Measurements from ENCODE around the gene UBR4.

GRCh38 chr1:19032701-19033514 lies 177.2 kb downstream of the UBR4 start:
- no peak for TF ChIP-seq RFX5 (IDR thresholded peaks at IDR 0.05; ENCODE audit: low read length)
- no peak for TF ChIP-seq POLR2AphosphoS5 (IDR thresholded peaks at IDR 0.05; ENCODE audit: low read depth, low read length)
- no peak; the same call in 1 of the 2 replicates for TF ChIP-seq CTCF (IDR thresholded peaks at IDR 0.05)
- no peak for TF ChIP-seq REST (IDR thresholded peaks at IDR 0.05; ENCODE audit: low read depth, low read length)
- no peak for TF ChIP-seq SMC3 (IDR thresholded peaks at IDR 0.05; ENCODE audit: low read depth, low read length)
- TF ChIP-seq EZH2phosphoT487 (IDR thresholded peaks at IDR 0.05; ENCODE audit: borderline replicate concordance, low read depth), result no peak
- TF ChIP-seq JUND (IDR thresholded peaks at IDR 0.05), result no peak
- no peak for TF ChIP-seq SIN3A (IDR thresholded peaks at IDR 0.05; ENCODE audit: borderline replicate concordance, low read depth, low read length)
- no peak for TF ChIP-seq USF2 (IDR thresholded peaks at IDR 0.05; ENCODE audit: borderline replicate concordance, low read depth, low read length)
